ENCODE measurements around the gene KRT6A.

DNA sequence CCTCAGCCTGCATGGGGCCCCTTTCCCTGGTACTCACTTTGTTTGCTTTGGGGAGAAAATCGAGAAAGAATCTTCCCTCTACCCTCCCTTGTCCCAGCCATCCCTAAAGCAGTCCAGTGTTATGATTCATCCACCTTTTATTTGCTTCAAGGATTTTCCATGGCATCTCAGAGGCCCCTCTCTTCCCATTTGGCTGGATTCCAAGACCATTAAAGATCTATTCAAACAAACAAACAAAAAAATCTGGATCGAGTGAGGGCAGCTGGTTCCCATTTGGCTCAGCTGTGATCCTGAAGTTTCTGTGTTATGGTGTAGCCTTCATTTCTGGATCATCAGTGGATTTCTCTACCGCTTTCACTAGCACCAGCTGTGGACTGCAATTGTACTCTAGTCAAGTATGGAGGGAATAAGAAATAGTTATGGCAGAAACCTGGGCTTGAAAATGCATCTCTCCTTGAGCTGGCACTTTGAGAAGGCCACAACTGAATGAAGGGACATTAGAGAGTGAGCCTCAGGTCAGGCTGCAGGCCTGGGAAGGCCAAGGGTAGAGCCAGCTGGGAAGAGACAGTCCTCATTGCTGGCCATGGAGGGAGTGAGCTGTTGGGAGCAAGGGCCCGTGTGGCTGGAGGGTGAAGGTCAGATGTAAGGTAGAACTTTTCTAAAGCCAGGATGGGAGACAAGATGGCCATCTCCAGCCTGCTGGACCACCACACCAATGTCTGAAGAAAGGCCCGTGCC, 46.2 kb upstream of the KRT6A start:
- TF ChIP-seq, protein P1, sequence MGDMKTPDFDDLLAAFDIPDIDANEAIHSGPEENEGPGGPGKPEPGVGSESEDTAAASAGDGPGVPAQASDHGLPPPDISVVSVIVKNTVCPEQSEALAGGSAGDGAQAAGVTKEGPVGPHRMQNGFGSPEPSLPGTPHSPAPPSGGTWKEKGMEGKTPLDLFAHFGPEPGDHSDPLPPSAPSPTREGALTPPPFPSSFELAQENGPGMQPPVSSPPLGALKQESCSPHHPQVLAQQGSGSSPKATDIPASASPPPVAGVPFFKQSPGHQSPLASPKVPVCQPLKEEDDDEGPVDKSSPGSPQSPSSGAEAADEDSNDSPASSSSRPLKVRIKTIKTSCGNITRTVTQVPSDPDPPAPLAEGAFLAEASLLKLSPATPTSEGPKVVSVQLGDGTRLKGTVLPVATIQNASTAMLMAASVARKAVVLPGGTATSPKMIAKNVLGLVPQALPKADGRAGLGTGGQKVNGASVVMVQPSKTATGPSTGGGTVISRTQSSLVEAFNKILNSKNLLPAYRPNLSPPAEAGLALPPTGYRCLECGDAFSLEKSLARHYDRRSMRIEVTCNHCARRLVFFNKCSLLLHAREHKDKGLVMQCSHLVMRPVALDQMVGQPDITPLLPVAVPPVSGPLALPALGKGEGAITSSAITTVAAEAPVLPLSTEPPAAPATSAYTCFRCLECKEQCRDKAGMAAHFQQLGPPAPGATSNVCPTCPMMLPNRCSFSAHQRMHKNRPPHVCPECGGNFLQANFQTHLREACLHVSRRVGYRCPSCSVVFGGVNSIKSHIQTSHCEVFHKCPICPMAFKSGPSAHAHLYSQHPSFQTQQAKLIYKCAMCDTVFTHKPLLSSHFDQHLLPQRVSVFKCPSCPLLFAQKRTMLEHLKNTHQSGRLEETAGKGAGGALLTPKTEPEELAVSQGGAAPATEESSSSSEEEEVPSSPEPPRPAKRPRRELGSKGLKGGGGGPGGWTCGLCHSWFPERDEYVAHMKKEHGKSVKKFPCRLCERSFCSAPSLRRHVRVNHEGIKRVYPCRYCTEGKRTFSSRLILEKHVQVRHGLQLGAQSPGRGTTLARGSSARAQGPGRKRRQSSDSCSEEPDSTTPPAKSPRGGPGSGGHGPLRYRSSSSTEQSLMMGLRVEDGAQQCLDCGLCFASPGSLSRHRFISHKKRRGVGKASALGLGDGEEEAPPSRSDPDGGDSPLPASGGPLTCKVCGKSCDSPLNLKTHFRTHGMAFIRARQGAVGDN (IDR thresholded peaks at IDR 0.05), result no peak
- TF ChIP-seq EZH2 (IDR thresholded peaks at IDR 0.05; ENCODE audit: borderline replicate concordance, control insufficient read depth, low read depth, low read length) (no peak), POLR2A (IDR thresholded peaks at IDR 0.05; ENCODE audit: low read depth, low read length) (no peak), ZNF207 (IDR thresholded peaks at IDR 0.05; ENCODE audit: borderline replicate concordance) (no peak)
- TF ChIP-seq, protein P2, sequence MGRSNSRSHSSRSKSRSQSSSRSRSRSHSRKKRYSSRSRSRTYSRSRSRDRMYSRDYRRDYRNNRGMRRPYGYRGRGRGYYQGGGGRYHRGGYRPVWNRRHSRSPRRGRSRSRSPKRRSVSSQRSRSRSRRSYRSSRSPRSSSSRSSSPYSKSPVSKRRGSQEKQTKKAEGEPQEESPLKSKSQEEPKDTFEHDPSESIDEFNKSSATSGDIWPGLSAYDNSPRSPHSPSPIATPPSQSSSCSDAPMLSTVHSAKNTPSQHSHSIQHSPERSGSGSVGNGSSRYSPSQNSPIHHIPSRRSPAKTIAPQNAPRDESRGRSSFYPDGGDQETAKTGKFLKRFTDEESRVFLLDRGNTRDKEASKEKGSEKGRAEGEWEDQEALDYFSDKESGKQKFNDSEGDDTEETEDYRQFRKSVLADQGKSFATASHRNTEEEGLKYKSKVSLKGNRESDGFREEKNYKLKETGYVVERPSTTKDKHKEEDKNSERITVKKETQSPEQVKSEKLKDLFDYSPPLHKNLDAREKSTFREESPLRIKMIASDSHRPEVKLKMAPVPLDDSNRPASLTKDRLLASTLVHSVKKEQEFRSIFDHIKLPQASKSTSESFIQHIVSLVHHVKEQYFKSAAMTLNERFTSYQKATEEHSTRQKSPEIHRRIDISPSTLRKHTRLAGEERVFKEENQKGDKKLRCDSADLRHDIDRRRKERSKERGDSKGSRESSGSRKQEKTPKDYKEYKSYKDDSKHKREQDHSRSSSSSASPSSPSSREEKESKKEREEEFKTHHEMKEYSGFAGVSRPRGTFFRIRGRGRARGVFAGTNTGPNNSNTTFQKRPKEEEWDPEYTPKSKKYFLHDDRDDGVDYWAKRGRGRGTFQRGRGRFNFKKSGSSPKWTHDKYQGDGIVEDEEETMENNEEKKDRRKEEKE (IDR thresholded peaks at IDR 0.05), result no peak

All from GM12878 (cell line).